Measurements from ENCODE around the gene PRKN.

Gene PRKN

DNA sequence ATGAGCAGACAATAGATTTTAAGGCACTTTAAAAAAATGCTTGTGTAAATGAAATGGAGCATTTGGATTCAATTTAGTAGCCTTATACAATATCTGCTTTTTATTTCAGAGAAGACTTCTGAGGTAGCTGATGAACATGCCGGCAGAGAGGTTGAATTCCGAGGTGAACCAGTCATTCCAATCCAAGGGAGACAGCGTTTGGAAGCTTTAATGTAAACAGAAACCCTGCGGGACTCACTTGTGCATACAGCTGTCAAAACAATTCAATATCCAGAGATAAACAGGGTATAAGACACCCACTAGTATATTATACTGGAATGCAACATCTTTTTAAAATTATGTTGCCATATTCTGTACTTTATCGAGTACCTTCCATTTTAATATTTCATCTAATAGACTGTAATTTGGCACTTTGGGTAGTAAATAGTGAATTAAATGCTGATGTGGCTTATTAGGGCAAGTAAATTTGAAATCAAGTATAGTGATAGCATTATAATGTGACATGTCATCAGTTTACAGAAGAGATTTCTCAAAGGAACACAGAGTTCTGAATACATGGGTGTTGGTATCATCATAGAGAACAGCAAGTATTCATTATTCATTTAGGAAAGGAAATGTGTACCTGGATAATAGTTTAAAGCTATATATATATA, 347.7 kb downstream of the PRKN start:
- DNase-seq (ENCODE audit: low spot score): no peak
- in situ Hi-C loops (cut with MboI; ENCODE audit: low sequenced_read_pairs, unreplicated experiment): no loop called here
- TF ChIP-seq CTCF (IDR thresholded peaks at IDR 0.05; ENCODE audit: borderline replicate concordance, control extremely low read depth, extremely low read depth, insufficient read depth, missing control alignments): no peak

GRCh38 chr6:162377735-162378134, 349.8 kb downstream of the PRKN start:
- in situ Hi-C loops (cut with MboI; ENCODE audit: low sequenced_read_pairs, unreplicated experiment): no loop called here
- TF ChIP-seq CTCF (IDR thresholded peaks at IDR 0.05; ENCODE audit: borderline replicate concordance, control extremely low read depth, extremely low read depth, insufficient read depth, missing control alignments): no peak
- no peak for DNase-seq (ENCODE audit: low spot score)

GRCh38 chr6:162373868-162374267, 353.7 kb downstream of the PRKN start:
- in situ Hi-C loops (cut with MboI; ENCODE audit: low sequenced_read_pairs, unreplicated experiment): no loop called here
- no peak for TF ChIP-seq CTCF (IDR thresholded peaks at IDR 0.05; ENCODE audit: borderline replicate concordance, control extremely low read depth, extremely low read depth, insufficient read depth, missing control alignments)
- DNase-seq (ENCODE audit: low spot score): no peak

DNA sequence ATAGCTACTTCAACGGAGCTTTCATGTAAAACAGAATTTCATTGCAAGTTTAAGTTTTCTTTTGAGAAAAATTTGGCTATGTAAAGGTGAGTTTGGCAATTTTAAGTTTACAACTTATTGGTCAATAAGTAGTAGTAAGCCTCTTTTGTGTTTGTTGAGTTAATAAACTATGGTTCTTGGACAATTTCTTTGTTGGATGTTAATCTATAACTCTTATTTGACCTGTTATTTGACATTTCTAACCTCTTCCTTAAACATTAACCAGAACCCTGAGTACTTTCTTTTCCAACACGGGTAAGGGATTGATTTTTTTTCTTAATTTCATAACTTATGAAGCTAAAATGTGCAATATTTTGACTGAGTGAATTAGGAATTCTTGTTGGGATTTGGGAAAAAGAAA, 354.4 kb downstream of the PRKN start:
- TF ChIP-seq CTCF (IDR thresholded peaks at IDR 0.05; ENCODE audit: borderline replicate concordance, control extremely low read depth, extremely low read depth, insufficient read depth, missing control alignments): no peak
- in situ Hi-C loops (cut with MboI; ENCODE audit: low sequenced_read_pairs, unreplicated experiment): no loop called here
- DNase-seq (ENCODE audit: low spot score): no peak

DNA sequence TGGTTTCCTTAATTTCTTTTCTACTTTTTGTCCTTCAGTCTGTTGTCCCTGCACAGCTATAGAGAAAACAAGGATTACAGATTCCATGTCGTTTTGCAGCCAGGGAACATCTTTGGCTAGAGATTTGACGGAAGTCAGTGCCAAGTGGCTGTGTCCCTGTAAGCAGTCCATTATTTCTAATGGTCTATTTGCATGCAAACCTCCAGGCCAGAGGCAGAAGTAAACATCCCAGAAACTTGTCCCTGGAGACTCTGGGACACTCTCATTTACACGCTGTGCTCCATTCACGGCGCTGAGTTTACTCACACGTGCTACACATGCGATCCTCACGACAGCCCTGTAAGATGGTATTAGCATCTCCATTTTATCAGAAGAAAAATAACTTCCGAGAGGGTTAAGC, 355.5 kb downstream of the PRKN start:
- no peak for DNase-seq (ENCODE audit: low spot score)
- in situ Hi-C loops (cut with MboI; ENCODE audit: low sequenced_read_pairs, unreplicated experiment): no loop called here
- TF ChIP-seq CTCF (IDR thresholded peaks at IDR 0.05; ENCODE audit: borderline replicate concordance, control extremely low read depth, extremely low read depth, insufficient read depth, missing control alignments): no peak

DNA sequence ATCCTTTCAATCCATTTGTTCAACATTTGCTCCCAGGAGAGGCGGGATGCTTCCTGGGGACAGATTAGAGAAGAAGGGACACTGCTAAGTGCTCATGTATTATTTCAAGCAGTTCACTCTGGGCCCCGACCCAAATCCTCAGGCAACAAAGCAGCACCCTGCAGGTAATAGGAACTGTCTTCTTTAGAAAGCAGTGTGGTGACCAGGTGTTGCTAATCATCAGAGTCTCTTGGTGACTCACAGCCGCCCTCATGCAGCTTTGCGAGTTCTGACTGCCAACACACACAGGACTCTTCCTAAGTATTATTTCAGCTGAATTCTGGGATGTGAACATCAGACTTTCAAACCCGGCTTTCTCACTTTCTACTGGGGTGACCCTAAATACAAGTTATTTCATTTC, 356.4 kb downstream of the PRKN start:
- DNase-seq (ENCODE audit: low spot score): no peak
- in situ Hi-C loops (cut with MboI; ENCODE audit: low sequenced_read_pairs, unreplicated experiment): no loop called here
- no peak for TF ChIP-seq CTCF (IDR thresholded peaks at IDR 0.05; ENCODE audit: borderline replicate concordance, control extremely low read depth, extremely low read depth, insufficient read depth, missing control alignments)

All from GM13976 (cell line).